Urinary bladder (tissue), 4 donors: ENCODE measurements around the gene TDO2. TPM values are rescaled to one million over a fixed set of nuclear protein-coding genes. Genes with fewer than 3 reads are reported as not detected.

Source experiments
- DNase-seq: peaks from one replicate; pipeline ENCODE4 v3.0.0-alpha.2; 2015; ENCODE audit errors: extremely low spot score
- H3K27ac ChIP-seq: one replicate; pipeline ENCODE4 v1.5.1; 2013; ENCODE audit warnings: low read depth, mild to moderate bottlenecking, moderate library complexity
- H3K36me3 ChIP-seq: one replicate; pipeline ENCODE4 v1.6.1; 2013; ENCODE audit warnings: mild to moderate bottlenecking, moderate library complexity; ENCODE audit not compliant: insufficient read depth
- H3K4me1 ChIP-seq: one replicate; pipeline ENCODE4 v1.6.1; 2013; ENCODE audit warnings: mild to moderate bottlenecking, moderate library complexity; ENCODE audit not compliant: insufficient read depth
- H3K4me3 ChIP-seq: one replicate; pipeline ENCODE4 v1.5.1; 2013; ENCODE audit warnings: low read depth, low read length
- WGBS: extraction: QIAGEN DNeasy Blood & Tissue Kit; methylation state at CpG from one replicate; pipeline ENCODE4 v1.1.7; 2013; 5-methylcytosine and 5-hydroxymethylcytosine counted together
- polyA plus RNA-seq: library from polyadenylated mRNA; stranded (reverse); fragments of 200-250 nt; gene quantifications from one replicate; pipeline ENCODE4 v1.2.3, GENCODE V29; 2013
- total RNA-seq: library from RNA; depleted of rRNA; stranded (reverse); fragments of >200 nt; gene quantifications from one replicate; pipeline ENCODE4 v1.2.3, GENCODE V29; 2014
- donor health status: healthy with polysubstance abuse.
- donor health status: healthy.

Gene TDO2
- total RNA-seq = 3.9 TPM
- 0.28 TPM for polyA plus RNA-seq

DNA sequence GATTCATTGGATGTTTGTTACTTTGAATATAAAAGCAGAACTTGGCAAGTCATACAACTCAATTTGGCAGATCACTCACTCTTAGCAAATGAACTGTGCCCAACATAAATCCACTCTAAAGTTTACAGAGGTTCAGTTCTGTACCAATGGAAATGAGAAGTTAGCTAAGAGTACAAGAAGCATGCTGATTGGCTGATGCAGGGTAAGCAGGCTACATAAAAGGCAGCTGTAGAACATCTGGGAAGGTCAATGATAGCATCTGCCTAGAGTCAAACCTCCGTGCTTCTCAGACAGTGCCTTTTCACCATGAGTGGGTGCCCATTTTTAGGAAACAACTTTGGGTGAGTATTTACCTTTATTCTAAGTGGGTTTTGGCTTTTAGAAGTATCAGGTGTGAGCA, at the start of gene TDO2:
Gene TDO2, plus strand, starts transcription at position 244 of the 400 bp plus-strand sequence. Its CDS starts 63 bp downstream, at position 307.
- DNase-seq = no peak
- 51% methylated on average over 1 of the region's 1 CpG for WGBS
- Histone ChIP-seq H3K27ac (no peak within 1 kb of the TSS), H3K4me1 (no peaks in the 10 kb centered on the region), H3K4me3 (no peak within 1 kb of the TSS), H3K36me3 (no peaks in the 10 kb centered on the region)

- no peak overlapping the region for H3K27ac ChIP-seq
- DNase-seq = no peak
- no peaks in the 10 kb centered on the region for H3K4me1 ChIP-seq
- no peak overlapping the region for H3K4me3 ChIP-seq
- 64% methylated on average over 6 of the region's 6 CpGs for WGBS
- H3K36me3 ChIP-seq = no peaks in the 10 kb centered on the region
These were observed 48.8 kb upstream of the TDO2 start for GRCh38 chr4:155854582-155855226.

GRCh38 chr4:155855897-155856296, 47.6 kb upstream of the TDO2 start:
- 53% methylated on average over 2 of the region's 2 CpGs for WGBS
- DNase-seq = no peak
- H3K4me1 ChIP-seq = no peaks in the 10 kb centered on the region
- H3K4me3 ChIP-seq = no peak overlapping the region
- no peaks in the 10 kb centered on the region for H3K36me3 ChIP-seq
- H3K27ac ChIP-seq = no peak overlapping the region

- 43% methylated on average over 1 of the region's 1 CpG for whole genome bisulfite sequencing
These were observed 37.3 kb upstream of the TDO2 start, which contains the start of gene ASIC5 for GRCh38 chr4:155866177-155866576. Gene ASIC5 (minus strand): TSS chr4:155866277. CDS start chr4:155866226, 51 bp downstream.

DNA sequence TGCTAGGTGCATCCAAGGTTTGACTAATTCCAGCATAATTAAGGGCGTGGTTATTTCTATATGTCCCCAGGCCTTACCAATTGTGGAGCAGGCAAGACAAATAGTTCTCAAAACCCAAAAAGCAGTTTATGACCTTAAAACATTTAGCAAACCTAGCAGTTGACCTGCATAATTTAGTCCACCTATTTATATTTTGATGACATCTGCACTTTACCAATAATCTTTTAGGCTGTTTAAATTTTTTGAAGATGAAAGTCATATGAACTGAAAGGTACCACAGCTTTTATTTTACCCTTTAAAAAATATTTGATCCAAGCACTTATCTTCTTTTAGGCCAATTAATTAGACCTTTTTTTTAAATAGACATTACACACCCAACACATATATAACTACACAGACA, 27.6 kb upstream of the TDO2 start:
- no peak for DNase-seq
- 81% methylated on average over 1 of the region's 1 CpG for WGBS
- H3K4me3 ChIP-seq = no peak overlapping the region

More at GRCh38 chr4:155866177-155866576, 37.3 kb upstream of the TDO2 start, which contains the start of gene ASIC5:
- Histone ChIP-seq H3K4me3 (no peak within 1 kb of the TSS), H3K36me3 (no peaks in the 10 kb centered on the region), H3K27ac (no peak within 1 kb of the TSS), H3K4me1 (no peaks in the 10 kb centered on the region)
- DNase-seq = no peak

DNA sequence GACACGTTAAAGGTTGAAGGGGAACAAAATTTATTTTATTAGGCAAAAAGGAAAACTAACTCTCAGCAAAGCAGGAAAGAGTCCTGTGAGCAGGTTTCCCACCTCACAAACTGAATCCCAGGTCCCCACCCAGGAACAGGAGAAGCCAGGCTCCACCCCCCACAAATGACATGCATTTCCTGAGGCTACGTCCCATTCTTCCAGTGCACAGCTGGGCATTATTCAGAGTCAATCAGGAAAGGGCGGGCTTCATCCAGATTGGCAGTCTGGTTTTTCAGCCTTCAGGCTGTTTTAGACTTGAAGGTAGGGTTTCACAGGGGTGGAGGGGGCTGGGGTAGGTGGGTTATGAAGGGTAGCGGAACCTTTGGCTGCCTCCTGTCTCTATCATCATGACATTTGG, 25.5 kb upstream of the TDO2 start:
- H3K36me3 ChIP-seq = no peaks in the 10 kb centered on the region
- no peak overlapping the region for H3K4me3 ChIP-seq
- WGBS = 89% methylated on average over 4 of the region's 4 CpGs
- no peaks in the 10 kb centered on the region for H3K4me1 ChIP-seq
- DNase-seq = no peak
- H3K27ac ChIP-seq = no peak overlapping the region

More for the DNA sequence above, 27.6 kb upstream of the TDO2 start:
- Histone ChIP-seq H3K4me1 (no peaks in the 10 kb centered on the region), H3K36me3 (no peaks in the 10 kb centered on the region), H3K27ac (no peak overlapping the region)

DNA sequence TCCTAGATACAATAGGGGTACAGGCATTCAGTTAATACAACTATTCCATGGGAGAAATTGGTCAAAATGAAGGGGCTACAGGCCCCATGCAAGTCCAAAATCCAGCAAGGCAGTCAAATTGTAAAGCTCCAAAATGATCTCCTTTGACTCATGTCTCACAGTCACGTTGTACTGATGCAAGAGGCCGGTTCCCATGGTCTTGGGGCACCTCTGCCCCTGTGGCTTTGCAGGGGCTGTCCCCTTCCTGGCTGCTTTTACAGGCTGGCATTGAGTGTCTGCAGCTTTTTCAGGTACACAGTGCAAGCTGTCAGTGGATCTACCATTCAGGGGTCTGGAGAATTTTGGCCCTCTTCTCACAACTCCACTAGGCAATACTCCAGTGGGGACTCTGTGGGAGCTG, 24.9 kb upstream of the TDO2 start:
- Histone ChIP-seq H3K36me3 (no peaks in the 10 kb centered on the region), H3K4me1 (no peaks in the 10 kb centered on the region), H3K27ac (no peak overlapping the region), H3K4me3 (no peak overlapping the region)
- DNase-seq = no peak
- 41% methylated on average over 2 of the region's 2 CpGs for WGBS

- no peaks in the 10 kb centered on the region for H3K4me1 ChIP-seq
- DNase-seq = no peak
- no peaks in the 10 kb centered on the region for H3K36me3 ChIP-seq
- no peak overlapping the region for H3K27ac ChIP-seq
- H3K4me3 ChIP-seq = no peak overlapping the region
These were observed 23.7 kb upstream of the TDO2 start for GRCh38 chr4:155879767-155880166.

DNA sequence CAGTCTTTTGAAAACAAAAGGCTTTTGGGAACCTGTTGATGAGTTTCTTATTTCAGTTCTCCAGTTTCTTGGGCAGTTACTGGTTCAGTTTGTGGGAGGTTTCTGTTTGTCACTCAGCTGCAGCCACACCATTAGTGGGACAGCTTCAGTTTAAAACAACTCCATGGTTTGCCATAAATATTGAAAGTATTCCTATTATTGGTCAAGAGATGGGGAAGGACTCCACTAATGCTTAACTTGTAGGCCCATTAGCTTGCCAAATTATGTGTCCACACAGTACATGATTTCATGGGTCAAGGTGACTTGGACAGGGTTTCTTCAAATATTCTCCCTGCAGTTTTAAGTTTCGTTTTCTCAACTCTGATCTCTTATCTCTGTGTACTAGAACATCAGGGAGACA, 21.9 kb upstream of the TDO2 start:
- DNase-seq = no peak
- WGBS = 72% methylated on average over 1 of the region's 1 CpG
- no peak overlapping the region for H3K27ac ChIP-seq

DNA sequence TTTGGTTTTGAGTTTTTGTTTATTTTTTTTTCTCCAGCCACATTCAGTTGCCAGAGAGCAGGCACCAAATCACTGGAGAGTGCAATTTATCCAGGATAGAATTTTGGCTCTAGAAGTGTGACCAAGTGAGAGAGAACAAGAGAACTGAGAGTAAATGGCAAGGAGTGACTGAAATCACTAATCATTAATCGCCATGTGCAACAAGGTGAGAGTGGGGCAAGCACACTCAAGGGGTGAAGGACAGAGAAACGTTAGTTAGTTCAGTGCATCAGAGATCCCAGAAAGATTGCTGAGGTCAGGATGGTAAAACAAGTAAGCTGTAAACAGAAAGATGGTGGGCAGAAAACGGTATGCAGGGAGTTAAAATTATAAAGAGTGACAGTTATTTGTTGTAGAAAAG, 19.6 kb upstream of the TDO2 start:
- Histone ChIP-seq H3K4me3 (no peak overlapping the region), H3K36me3 (no peaks in the 10 kb centered on the region), H3K4me1 (no peaks in the 10 kb centered on the region), H3K27ac (no peak overlapping the region)
- 87% methylated on average over 3 of the region's 3 CpGs for WGBS
- DNase-seq = no peak

More for the DNA sequence above, 21.9 kb upstream of the TDO2 start:
- Histone ChIP-seq H3K4me1 (no peaks in the 10 kb centered on the region), H3K36me3 (no peaks in the 10 kb centered on the region), H3K4me3 (no peak overlapping the region)

- no peaks in the 10 kb centered on the region for H3K4me1 ChIP-seq
- no peaks in the 10 kb centered on the region for H3K36me3 ChIP-seq
- no peak overlapping the region for H3K4me3 ChIP-seq
- no peak for DNase-seq
- no peak overlapping the region for H3K27ac ChIP-seq
- 61% methylated on average over 6 of the region's 6 CpGs for WGBS
These were observed 17.8 kb upstream of the TDO2 start for GRCh38 chr4:155885666-155886065.

DNA sequence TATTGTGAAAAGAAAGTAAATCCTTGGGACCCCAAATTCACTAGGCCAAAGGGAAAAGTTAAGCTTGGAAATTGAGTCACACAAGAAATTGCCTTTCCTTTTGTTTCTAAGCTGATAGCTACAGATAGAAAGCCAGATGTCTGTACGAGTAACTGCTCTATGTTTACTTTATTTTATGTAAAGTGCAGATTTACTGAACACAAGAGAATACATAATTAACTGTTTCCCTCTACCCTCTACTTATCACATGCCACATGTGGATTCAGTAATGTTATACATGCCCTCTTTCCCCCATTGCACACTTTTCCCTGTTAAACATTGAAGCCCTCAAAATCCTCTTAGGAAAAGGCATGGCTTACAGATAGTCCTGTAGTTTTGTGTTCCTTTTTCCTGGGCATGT, 16.5 kb upstream of the TDO2 start:
- no peak for DNase-seq
- Histone ChIP-seq H3K27ac (no peak overlapping the region), H3K36me3 (no peaks in the 10 kb centered on the region), H3K4me3 (no peak overlapping the region), H3K4me1 (no peaks in the 10 kb centered on the region)
- 45% methylated on average over 1 of the region's 1 CpG for WGBS

DNA sequence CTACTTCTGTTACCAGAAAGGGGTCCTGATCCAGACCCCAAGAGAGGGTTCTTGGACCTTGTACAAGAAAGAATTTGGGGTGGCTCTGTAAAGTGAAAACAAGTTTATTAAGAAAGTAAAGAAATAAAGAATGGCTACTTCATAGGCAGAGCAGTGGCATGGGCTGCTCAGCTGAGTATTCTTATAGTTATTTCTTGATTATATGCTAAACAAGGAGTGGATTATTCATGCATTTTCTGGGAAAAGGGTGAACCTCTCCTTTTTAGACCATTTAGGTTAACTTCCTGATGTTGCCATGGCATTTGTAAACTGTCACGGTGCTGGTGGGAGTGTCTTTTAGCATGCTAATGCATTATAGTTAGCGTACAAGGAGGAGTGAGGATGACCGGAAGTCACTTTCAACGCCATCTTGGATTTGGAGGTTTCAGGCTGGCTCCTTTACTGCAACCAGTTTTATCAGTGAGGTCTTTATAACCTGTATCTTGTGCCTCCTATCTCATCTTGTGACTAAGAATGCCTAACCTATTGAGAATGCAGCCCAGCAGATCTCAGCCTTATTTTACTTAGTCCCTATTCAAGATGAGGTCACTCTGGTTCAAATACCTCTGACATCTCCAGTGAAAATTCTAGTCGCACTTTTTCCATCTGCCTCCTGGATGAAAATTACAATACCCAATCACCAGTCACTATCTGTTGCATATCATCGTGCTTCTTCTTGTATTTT, 15.5 kb upstream of the TDO2 start:
- DNase-seq = no peak
- H3K27ac ChIP-seq = no peak overlapping the region
- 65% methylated on average over 6 of the region's 6 CpGs for WGBS
- no peaks in the 10 kb centered on the region for H3K36me3 ChIP-seq
- no peak overlapping the region for H3K4me3 ChIP-seq
- no peaks in the 10 kb centered on the region for H3K4me1 ChIP-seq

GRCh38 chr4:155889031-155889793, 14.3 kb upstream of the TDO2 start:
- Histone ChIP-seq H3K4me3 (no peak overlapping the region), H3K4me1 (no peaks in the 10 kb centered on the region), H3K36me3 (no peaks in the 10 kb centered on the region), H3K27ac (no peak overlapping the region)
- WGBS = 29% methylated on average over 5 of the region's 5 CpGs
- DNase-seq = no peak
